HG03097 (cell line): ENCODE results near the gene GSK3B.

Experiments
- ATAC-seq: cut with Tn5 transposase; IDR thresholded peaks from one replicate; pipeline ENCODE4 v1.9.1; 2021; ENCODE audit not compliant: unreplicated experiment, low FRiP score

The GSK3B gene

DNA sequence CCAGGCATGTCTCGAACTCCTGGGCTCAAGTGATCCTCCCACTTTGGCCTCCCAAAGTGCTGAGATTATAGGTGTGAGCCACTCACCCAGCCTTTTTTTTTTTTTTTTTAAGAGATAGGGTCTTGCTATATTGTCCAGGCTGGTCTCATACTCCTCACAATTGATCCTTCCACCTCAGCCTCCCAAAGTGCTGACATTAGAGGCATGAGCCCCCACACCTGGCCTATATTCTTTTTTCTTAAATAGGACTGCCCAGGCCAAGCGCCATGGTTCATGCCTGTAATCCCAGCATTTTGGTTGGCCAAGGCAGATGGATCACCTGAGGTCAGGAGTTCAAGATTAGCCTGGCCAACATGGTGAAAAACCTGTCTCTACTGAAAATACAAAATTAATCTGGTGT, 299.8 kb downstream of the GSK3B start:
- no peak for ATAC-seq

DNA sequence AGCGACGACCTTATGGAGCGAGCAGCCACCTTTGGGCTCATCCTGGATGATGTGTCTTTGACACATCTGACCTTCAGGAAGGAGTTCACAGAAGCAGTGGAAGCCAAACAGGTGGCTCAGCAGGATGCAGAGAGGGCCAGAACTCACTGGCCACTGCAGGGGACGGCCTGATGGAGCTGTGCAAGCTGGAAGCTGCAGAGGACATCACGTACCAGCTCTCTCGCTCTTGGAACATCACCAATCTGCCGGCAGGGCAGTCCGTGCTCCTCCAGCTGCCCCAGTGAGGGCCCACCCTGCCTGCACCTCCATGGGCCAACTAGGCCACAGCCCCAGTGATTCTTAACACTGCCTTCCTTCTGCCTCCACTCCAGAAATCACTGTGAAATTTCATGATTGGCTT, 302.0 kb downstream of the GSK3B start:
- ATAC-seq, result no peak

DNA sequence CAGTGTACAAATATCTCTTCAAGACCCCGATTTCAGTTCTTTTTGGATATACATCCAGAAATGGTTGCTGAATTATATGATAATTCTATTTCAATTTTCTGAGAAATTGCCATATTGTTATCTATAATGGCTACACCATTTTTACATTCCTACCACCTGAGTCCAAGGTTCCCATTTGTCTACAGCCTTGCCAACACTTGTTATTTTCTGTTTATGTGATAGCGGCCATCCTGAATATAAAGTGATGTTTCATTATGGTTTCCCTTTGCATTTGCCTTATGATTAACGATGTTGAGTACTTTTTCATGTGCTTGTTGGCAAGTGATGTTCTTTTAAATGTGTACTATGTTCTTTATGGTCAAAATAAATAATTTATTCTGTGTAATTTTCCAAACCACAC, 303.9 kb downstream of the GSK3B start:
- ATAC-seq, result no peak

DNA sequence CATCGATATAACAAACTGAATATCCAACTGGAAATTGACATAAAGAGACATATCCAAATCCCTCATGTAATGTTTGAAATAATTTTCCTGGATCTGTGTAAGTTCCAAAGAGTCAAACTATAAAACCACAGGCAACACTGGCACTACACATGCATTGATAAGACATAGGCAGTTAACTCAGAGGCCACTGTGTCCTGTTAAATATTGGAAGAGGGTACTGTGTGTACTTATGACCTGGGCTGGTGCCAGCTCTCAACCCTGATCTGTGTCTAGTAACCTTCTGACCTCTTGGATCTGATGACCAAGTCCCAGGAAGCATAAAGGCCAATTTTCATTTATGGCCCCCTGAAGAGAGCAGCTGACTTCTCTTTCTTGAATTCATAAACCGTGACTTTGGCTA, 307.8 kb downstream of the GSK3B start:
- ATAC-seq, result no peak

DNA sequence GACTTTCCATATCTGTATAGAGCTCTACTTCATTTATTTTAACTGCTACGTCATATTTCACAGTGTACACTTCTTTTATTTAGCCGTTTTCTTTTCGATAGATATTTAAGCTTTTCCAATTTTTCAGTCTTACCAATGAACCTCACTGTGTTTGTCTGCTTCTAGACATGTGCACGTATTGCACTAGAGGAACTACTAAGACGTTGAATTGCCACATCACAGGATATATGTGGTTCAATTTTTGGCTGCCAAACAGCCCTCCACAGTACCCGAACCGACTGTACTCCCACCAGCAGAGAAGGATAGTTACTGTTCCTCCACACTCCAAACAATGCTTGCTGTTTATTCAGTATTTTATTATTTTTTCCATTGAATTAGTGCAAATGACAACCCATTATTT, 310.4 kb downstream of the GSK3B start:
- no peak for ATAC-seq

DNA sequence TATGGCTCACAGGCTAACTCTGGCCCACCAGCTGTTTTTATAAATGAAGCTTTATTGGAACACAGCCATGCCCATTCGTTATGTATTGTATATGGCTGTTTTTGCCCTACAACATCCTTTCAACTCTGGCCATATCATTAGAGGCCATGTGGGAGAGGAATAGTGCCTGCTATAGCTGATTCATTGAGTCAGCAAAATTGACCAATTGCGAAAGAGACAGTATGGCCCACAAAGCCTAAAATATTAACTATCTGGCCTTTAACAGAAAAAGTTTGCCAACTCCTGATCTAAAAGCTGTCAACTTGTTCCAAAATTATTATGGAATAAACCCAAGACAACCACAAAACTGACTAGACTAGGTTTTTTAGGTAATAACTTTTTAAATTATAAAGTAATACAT, 311.0 kb downstream of the GSK3B start:
- no peak for ATAC-seq

DNA sequence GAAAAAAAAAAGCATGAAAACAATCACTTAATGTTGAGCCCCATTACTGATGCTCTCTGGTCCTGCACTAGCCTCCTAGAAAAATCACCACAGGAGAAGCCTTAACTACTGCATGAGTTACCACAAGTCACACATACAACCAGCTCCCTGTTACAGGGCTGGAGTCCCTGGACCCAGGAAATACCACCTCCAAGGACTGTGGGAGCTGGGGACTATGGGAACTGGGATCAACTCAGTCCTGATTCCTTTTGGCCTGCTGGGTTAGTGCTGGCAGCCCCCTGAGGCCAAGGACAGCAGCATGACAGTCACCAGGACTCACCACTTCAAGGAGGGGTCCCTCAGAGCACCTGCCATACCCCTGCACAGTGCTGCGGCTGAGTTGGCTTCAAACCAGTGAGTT, 311.8 kb downstream of the GSK3B start:
- no peak for ATAC-seq

DNA sequence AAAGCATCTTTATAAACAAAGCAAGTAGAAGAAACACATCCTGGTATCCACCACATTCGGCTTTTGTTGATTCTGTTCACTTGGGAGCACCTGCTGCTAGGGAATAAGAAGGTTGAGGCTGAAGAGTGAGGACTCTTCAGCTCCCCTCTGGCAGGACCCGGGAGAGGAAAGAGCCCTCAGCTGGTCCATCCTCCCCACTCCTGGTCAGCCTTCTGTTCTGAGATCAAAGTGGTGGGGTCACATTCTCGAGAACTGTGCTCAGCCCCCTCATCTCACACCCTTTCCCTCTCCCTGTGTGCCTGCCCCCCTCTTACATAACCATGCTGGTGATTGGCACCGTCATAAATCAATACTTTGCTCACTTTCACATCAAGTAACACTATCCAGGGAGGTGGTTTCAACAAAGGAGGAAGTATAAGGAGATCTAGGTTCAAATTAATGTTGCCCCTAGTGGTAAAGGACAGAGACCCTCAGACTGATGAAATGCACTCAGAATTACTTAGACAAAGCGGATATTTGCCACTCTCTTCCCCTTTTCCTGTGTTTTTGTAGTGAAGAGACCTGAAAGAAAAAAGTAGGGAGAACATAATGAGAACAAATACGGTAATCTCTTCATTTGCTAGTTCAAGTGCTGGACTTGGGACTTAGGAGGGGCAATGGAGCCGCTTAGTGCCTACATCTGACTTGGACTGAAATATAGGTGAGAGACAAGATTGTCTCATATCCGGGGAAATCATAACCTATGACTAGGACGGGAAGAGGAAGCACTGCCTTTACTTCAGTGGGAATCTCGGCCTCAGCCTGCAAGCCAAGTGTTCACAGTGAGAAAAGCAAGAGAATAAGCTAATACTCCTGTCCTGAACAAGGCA, 312.7 kb downstream of the GSK3B start, which contains the start of gene NR1I2:
TSS of gene NR1I2 (plus strand) at position 772 of the 869 bp plus-strand sequence.
- no peak for ATAC-seq

DNA sequence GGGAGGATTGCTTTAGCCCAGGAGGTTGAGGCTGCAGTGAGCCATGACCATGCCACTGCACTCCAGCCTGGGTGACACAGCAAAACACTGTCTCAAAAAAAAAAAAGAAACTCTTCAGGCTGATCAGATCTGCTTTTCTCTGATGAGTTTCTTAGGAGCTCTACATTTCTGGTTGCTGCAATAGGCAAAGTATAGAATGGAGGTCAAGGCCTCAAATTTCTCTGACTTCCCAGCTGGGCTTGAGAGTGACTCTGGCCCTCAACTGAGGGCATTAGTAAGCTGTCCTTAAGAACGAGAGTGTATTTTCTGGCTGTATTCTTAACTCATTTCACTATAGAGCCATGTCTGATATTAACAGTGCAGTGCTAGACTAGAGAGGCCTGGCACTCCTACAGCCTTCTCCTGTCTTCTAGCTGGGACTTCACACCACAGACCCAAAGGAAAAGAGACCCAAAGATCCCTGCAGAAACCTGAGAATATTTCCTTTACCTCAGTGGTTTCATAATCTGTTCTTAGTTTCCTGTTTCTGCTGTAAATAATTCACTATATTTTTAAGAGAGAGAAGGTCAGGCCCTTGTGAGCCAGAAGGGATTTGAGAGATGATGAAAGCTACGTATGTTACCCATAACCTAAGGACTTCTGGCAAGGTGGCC, 314.4 kb downstream of the GSK3B start:
- ATAC-seq, result peak; percentile 86

DNA sequence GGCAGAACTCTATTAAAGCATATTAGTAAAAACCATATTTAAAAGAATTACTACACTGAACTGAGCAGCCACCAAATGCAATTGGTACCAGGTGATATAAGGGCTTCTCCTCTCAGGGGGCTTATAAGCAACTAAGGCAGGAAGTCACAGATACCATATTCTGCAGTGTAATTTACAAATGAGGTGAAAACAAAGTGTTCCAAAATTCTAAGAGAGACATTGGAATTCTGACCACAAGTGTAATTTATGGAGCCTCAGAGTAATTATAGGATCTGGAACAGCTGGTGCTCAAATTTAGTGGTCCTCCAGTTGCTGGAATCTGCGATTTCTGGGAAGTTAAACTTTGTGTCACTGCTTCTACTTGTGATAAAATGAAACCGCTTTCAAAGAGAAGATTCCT, 315.4 kb downstream of the GSK3B start:
- ATAC-seq, result no peak

DNA sequence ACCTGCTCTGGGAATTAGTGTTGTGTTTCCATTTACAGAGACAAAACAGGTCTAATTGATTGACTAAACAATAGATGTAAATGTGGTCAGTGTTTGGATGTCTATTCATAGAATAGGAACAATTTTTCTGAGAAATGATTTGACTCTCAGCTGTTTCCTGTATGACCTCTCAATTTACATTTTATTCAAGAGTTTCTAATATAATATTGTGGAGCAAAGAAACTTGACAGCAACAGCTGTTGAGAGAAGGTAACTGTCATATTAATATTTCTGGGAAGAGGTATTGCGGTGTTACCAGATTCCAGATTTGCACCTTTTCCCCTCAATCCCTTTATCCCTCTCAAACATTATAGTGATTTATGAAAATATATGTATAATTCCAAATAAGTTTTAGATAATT, 316.1 kb downstream of the GSK3B start:
- no peak for ATAC-seq

DNA sequence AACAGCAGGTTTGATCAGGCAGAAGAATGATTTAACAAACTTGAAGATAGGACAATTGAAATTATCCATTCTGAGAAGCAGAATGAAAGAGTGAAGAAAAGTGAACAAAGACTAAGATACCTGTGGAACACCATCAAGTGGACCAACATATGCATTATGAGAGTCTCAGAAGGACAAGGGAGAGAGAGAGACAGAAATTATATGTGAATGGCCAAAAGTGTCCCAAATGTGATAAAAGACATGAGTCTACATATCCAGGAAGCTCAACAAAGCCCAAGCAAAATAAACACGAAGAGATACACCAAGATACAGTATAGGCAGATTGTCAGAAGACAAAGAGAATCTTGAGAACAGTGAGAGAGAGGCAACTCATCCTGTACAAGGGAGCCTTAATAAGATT, 317.9 kb downstream of the GSK3B start:
- no peak for ATAC-seq

DNA sequence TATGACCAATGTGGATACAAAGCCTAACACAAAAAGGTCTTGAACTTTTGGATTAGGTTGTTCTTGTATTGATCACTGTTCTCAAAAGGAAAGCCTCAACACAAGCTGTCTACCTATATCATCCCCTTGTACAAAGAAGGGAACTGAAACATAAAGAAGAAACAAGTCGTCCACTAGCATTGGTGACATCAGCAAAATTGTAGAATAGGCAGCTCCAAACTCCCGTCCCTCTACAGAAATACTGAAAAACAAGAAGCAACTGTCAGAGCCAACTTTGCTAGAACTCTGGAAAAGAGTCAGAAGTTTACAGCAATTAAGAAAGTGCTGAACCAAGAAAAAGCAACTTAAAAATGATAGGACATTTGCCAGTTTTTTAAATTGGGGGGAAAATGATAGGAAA, 319.8 kb downstream of the GSK3B start:
- ATAC-seq, result no peak
